LNCaP clone FGC (cell line): Measurements from ENCODE around the gene CFAP74.

Source experiments
- DNase-seq: peaks from one replicate; pipeline ENCODE4 v3.0.0-alpha.2; 2011; ENCODE audit warnings: low read depth
- H3K4me3 ChIP-seq: 2 replicates; pipeline ENCODE4 v1.5.1; 2011; ENCODE audit warnings: mild to moderate bottlenecking, low read depth, low read length, control low read depth
- TF ChIP-seq, protein P1 (sequence below): IDR thresholded peaks from 2 replicates; pipeline ENCODE4 v1.5.1; 2012; ENCODE audit warnings: mild to moderate bottlenecking; ENCODE audit not compliant: control insufficient read depth, insufficient read depth; ENCODE audit errors: extremely low read depth

The CFAP74 gene

GRCh38 chr1:1971017-1971416, 32.6 kb downstream of the CFAP74 start:
- no peak overlapping the region for H3K4me3 ChIP-seq
- TF ChIP-seq, protein P1, sequence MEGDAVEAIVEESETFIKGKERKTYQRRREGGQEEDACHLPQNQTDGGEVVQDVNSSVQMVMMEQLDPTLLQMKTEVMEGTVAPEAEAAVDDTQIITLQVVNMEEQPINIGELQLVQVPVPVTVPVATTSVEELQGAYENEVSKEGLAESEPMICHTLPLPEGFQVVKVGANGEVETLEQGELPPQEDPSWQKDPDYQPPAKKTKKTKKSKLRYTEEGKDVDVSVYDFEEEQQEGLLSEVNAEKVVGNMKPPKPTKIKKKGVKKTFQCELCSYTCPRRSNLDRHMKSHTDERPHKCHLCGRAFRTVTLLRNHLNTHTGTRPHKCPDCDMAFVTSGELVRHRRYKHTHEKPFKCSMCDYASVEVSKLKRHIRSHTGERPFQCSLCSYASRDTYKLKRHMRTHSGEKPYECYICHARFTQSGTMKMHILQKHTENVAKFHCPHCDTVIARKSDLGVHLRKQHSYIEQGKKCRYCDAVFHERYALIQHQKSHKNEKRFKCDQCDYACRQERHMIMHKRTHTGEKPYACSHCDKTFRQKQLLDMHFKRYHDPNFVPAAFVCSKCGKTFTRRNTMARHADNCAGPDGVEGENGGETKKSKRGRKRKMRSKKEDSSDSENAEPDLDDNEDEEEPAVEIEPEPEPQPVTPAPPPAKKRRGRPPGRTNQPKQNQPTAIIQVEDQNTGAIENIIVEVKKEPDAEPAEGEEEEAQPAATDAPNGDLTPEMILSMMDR: no peak
- DNase-seq: no peak

DNA sequence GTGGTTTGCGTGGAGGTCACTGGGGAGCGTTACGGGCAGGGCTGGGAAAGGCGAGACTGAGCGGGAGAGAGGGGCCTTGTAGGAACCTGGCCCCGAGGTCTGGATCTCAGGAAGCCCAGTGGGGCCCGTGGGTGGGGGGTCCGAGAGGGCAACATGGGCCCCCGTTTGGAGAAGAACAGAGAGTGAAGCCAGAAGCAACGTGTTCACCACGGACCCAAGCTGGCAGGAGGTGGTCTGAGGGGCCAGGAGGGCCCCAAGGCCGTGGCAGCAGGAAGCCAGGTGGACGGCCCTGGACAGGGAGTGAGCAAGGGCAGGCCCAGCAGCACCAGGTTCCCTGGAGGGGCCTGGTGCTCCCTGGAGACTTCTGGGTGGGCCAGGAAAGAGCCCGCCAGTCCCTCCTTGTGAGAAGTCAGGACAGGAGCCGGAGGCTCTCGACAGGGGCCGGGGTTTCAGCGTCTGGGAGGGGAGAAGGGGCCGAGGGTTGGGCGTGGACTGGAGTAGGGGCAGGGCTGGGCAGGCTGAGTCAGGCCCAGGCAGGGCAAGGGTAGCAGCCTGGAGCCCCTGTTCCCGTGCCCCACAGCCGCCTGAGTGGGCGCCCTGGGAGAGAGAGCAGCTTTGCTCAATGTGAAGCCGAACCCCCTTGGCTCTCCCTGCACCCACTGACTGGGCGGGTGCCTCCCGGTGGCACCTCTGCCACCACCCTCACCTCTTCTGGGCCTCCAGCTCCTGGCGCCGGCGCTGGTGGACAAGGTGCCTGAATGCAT, 33.5 kb downstream of the CFAP74 start:
- H3K4me3 ChIP-seq: no peak overlapping the region
- TF ChIP-seq, protein P1: no peak
- no peak for DNase-seq

DNA sequence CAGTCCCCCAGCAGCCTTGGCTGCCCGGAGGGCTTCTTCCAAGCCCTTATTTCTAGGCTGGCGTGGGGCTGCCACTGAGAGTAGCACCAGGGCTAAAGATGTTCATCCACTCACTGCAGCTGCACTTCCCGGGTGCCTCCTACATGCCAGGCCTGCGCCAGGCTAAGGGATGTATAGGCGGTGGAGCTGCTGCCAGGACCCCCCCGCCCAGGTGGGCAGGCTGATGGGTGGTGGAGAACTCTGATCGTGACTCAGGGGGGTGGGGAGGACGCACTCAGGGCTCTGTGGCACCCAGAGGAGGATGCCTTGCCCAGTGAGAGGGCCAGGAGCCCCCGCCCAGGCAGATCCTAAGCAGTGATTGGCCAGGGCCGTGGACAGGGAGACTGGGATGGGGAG, 34.1 kb downstream of the CFAP74 start:
- no peak overlapping the region for H3K4me3 ChIP-seq
- TF ChIP-seq, protein P1: no peak

DNA sequence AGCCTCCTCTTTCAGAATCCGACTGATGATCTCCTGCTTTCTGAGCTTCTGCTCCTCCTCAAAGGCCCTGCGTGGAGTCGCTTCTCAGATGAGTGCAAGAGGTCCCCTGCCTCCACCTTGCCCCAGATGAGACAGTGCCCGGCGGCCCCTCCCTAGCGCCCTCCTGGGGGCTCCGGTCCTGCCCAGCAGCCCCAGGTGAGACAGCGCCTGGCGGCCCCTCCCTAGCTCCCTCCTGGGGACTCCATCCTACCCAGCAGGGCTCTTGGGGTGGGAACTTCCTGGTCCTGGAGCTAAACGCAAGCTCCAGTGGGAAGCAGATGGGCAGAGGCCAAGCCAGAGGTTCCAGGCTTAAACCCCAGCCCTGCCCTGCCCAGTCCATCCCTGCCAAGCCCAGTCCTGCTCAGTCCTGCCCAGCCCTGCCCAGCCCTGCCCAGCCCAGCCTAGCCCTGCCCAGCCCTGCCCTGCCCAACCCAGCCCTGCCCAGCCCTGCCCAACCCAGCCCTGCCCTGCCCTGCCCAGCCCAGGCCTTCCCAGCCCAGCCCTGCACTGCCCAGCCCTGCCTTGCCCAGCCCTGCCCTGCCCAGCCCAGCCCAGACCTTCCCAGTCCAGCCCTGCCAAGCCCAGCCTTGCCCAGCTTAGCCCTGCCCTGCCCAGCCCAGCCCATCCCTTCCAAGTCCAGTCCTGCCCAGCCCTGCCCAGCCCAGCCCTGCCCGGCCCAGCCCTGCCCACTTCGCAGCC, 34.6 kb downstream of the CFAP74 start:
- no peak for DNase-seq
- no peak overlapping the region for H3K4me3 ChIP-seq
- TF ChIP-seq, protein P1: no peak

More for the DNA sequence above, 34.1 kb downstream of the CFAP74 start:
- DNase-seq: no peak

DNA sequence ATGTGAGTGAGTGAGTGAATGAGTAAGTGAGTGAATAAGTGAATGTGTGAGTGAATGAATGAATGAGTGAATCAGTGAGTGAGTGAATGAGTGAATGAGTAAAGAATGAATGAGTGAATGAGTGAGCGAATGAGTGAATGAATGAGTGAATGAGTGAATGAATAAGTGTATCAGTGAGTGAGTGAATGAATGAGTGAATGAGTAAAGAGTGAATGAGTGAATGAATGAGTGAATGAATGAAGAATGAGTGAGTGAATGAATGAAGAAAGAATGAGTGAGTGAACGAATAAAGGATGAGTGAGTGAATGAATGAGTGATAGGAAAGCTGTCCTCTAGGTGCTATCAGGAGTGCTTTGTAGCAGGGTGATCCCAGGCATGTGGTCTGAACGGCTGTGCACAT, 35.7 kb downstream of the CFAP74 start:
- DNase-seq: no peak
- H3K4me3 ChIP-seq: no peak overlapping the region
- TF ChIP-seq, protein P1: no peak

DNA sequence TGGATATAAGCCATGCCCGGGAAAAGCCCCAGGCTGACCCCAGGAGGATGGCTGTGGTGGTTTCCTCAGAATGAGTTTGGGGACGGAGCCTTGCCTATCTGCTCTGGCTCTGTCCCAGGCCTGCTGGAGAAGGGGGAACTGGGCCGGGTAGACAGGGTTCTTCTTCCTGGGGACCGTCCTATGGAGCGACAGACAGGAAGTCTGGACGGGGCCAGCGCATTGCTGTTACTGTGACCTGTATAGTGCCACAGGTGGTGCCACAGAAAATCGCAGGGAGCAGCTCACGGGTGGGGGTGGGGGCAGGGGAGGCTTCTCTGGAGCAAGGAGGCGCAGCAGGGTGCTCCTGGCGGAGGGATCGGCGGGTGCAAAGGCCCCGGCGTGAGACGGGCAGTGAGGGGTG, 36.4 kb downstream of the CFAP74 start:
- DNase-seq: no peak
- TF ChIP-seq, protein P1: no peak

More for the DNA sequence above, 36.4 kb downstream of the CFAP74 start:
- H3K4me3 ChIP-seq: no peak overlapping the region
